ENCODE results near the gene NECAB3.

Gene NECAB3

DNA sequence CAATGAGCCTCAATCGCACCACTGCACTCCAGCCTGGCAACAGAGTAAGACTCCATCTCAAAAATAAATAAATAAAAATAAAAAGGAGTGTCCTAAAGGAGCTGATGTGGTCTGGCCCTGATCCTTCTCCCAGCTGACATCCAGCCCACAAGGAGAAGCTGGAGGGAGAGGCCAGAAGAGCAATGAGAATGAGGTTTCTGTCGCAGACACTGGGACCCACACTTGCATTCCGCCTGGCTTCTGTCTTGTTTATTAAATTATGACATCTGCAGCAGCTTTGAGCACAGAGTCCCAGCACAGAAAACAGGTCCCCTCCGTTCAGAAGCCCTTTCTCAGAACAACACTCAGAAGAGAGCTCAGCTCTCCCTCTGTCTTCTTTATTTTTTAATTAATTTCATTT, 22.2 kb upstream of the NECAB3 start:
- DNase-seq: no peak

GRCh38 chr20:33694639-33695012, 20.4 kb upstream of the NECAB3 start:
- no peak for DNase-seq

DNA sequence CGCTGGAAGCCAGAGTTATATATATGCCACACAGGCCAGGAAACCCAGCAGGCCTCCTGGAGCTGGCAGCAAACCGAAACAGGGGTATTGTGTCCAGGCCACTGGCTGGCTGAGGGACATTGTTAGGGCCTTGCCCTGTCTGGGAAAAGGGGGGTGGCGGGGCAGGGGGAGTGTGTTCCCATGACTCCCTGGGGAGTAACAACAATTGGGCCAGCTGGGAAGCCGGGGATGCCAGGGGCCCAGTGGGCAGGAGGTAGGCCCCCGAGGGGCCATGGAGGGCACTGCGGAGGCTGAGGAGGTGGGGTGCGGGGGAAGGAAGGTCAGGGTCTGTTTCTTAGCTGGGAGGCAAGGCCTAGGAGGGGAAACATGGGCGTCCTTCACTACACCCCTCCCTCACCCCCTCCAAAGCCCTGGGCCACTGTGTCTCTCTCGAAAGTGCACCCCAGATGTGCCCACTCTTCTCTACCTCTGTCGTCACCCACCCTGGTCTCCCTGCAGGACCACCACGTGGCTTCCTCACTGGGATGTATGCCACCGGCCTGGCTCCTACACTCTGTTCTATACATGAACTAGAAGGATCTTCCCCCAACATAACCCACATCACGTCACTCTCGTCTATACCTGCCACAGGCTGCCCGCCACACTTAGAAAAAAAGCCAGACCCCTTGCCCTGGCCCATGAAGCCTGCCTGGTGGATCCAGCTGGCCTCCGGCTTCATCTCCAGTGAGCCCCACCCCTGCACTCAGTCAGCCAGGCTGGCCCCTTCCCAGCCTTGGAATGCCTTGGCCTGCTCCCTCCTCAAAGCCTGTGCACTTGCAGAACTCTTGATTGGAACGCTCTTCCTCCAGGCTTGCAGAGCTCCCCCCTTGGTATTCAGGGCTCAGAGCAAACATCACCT, 19.8 kb upstream of the NECAB3 start:
- DNase-seq: no peak

DNA sequence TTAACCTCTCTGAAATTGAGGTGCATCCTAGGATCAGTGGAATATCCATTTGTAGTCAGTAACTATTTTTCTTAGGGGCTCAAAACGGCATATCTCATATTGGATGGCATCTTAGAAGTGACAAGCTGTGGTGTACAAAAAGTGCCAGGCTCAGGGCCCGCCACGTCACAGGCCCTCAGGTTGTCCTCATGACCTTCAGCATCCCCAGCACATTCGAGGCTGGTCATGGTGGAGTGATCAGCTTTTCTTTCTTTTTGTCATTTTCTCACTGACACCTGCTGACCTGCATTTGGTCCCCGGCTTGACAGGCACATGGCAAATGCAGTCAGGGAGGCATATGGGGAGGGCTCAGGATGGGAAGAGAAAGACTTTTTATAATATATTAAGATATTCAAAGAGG, 19.1 kb upstream of the NECAB3 start:
- no peak for DNase-seq

DNA sequence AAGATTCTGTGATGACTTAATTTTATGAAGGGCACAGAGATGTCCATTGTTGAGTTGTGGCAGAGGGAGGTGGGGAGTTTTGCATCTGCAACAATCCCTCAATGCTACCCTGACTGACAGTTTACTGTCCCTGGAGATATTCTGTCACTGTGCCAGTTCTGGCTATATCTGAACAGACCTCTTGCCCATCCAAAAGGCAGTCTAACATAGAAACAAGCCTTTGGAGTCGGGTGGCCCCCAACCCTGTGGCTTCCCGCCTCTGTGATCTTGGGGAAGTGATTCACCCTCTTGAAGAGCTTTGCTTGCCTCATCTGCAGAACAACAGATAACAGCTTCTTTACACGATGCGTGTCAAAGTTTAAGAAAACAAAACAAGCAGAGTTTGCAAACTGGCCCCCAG, 15.7 kb upstream of the NECAB3 start:
- DNase-seq: peak; percentile 67

- no peak for DNase-seq
These were observed 15.3 kb upstream of the NECAB3 start for GRCh38 chr20:33689493-33689892.

- DNase-seq: no peak
These were observed 14.8 kb upstream of the NECAB3 start for GRCh38 chr20:33688938-33689424.

- DNase-seq: no peak
These were observed 14.0 kb upstream of the NECAB3 start for GRCh38 chr20:33687993-33688937.

GRCh38 chr20:33687370-33687915, 13.2 kb upstream of the NECAB3 start:
- DNase-seq: no peak

- no peak for DNase-seq
These were observed 12.7 kb upstream of the NECAB3 start for GRCh38 chr20:33686984-33687366.

- peak; percentile 97 for DNase-seq
These were observed 12.1 kb upstream of the NECAB3 start, which contains the start of gene E2F1 for GRCh38 chr20:33686100-33686983. TSS of gene E2F1 (minus strand) at chr20:33686385. CDS start at chr20:33686264, 121 bp downstream.

DNA sequence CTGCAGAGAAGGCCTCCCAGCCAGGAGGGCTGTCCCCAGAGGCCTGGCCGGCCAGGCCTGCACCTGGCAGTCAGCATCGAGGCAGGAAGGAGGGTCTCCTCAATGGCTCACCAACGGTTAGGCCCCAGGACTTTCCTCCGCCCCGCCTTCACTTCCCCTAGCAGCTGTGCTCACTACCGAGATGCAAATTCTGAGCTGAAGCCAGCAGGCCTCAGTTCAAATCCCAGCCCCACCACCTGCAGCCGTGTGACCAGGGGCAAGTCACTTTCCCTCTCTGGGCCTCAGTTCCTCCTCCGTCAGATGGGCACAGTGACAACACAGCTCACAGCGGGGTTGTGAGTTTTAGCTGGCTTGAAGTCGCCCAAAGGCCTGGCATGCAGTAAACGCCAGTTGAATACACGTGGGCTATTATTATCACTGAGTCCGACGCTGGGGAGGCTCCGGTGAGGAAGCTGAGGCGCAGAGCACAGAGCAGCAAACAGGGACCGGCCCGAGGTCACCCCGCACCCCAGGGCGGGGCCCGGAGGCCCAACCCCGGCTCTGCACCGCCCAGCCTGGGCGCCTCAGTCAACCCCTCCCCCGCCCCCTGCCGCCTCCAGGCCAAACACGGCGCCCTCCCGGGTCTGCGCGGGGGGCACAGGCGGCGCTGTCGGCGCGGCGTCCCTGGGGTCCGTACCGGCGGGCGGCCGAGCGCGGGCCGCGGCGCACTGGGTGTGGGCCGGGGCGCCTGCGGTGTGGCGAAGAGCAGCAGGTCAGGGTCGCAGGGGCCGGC, 11.3 kb upstream of the NECAB3 start:
- peak; percentile 83 for DNase-seq

DNA sequence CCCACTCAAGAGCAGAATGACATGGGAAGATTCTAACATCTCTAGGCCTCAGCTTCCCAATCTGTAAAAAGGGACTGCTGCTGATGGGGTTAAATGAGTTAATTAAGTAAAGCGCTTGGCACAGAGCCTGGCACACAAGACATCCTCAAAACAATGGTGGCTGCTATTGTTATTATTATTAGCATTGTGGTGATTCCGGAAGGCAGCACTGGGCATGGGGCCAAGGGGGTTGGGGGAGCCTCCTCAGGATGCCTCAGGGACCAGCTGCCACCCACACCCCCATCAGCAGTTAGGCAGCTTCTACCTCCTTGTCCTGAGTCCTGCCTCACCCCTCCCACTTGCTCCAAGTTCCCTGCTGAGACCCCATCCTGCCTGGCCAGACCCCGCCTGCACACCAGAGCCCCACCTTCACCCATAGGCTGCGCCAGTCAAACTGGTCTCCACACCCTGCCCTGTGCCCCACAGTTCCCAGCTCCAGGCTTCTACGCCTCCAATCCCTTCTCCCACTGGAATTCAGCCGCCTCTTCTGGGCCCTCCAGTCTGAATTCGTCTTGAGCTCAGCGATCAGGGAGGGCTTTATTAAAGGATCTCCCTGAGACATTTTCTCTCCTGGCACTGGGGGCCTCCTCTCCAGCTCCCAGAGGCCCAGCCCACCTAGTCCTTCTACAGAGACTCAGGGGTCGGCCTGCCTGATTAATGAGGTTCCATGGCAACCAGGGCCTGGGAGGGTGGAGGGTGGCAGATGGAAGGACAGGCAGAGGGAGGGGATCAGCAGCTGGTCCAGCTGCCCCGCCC, 10.5 kb upstream of the NECAB3 start:
- no peak for DNase-seq

DNA sequence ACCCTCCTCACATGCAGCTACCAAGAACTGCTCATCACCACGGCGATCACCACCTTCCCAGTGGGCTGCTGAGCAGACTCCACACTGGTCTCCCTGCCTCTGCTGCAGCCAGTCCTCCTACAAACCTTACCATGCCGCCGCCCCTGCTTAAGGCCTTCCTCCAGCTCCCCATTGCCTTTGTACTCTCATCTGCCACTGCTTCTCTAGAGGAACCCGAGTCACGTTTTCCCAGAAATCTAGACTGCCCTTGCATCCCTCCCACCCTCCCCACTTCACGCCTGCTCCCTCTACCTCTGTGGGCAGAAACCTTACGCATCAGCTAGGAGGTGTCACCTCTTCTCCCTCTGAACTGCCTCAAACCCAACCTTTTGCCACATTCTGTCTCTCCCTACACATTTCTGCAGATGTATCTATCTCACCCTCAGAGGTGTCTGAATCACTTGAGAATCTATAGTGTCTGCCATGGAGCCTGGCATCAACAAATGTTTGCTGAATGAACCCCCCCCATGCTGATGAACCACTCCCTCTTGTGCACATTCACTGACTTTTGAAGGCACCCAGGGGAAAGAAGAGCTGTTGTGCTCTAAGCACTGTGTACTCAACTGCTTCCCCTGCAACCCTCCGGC, 7.6 kb upstream of the NECAB3 start:
- DNase-seq: peak; percentile 42

DNA sequence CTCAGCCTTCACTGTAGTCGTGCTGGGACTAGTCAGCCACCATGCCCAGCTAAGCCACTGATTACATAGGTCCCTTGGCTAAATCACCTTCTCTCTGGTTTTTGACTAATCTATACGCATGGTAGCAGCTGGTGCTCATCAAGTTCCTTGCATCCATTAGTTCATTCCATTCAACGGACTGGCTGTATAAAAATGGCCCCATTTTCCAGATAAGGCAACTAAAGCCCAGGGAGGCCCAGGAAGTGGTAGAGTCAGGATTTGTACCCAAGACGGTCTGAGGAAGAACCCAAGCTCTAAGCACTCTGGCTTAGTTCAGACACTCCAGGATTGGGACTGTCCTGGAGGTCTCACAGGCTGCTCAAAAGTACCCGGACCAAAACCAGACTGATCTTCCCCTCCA, 7.1 kb upstream of the NECAB3 start:
- no peak for DNase-seq

GRCh38 chr20:33680686-33681085, 6.5 kb upstream of the NECAB3 start:
- no peak for DNase-seq

GRCh38 chr20:33679758-33680485, 5.7 kb upstream of the NECAB3 start:
- peak; percentile 47 for DNase-seq

GRCh38 chr20:33677991-33678702, 3.9 kb upstream of the NECAB3 start:
- DNase-seq: no peak
